A549 treated with AZD9567 at 1 μM for 4 hours (cell line): ENCODE data around the gene CD58. TPM values are rescaled to one million over a fixed set of nuclear protein-coding genes. Genes with fewer than 3 reads are reported as not detected.

Source experiments
- total RNA-seq: library from RNA; stranded (reverse); fragments of 200-300 nt; extraction: Qiagen RNA extraction; gene quantifications from 5 replicates; pipeline ENCODE4 v1.2.3, GENCODE V29; 2022; ENCODE audit not compliant: insufficient read depth

The CD58 gene
- 18.1 to 23.6 TPM (median 21.5 TPM) in 5 replicates for total RNA-seq

GRCh38 chr1:116570358-116571214 is at the start of gene CD58:
TSS of gene CD58 (minus strand) at chr1:116571026. CDS start at chr1:116570972, 54 bp downstream.

Other genes with a start within 250 kb of the CD58 start
- 226 to 288 TPM (median 261 TPM) in 5 replicates for gene ATP1A1, start 197.8 kb downstream of the CD58 start, total RNA-seq
- gene IGSF3, start 96.7 kb upstream of the CD58 start, total RNA-seq = 14.2 to 18.1 TPM (median 16.6 TPM) in 5 replicates
- not detected in 5 replicates for gene CD2, start 183.4 kb upstream of the CD58 start, total RNA-seq